Fibroblast of villous mesenchyme (primary cell): ENCODE data around the gene PDLIM7. TPM values are rescaled to one million over a fixed set of nuclear protein-coding genes. Genes with fewer than 3 reads are reported as not detected.
A peak's percentile ranks its signal among the peaks of the same experiment; 100 is the strongest.

Source experiments
- DNase-seq: peaks from one replicate; pipeline ENCODE4 v3.0.0-alpha.2; 2010; ENCODE audit warnings: low read depth
- H3K4me3 ChIP-seq: 2 replicates; pipeline ENCODE4 v1.5.1; 2011; ENCODE audit warnings: low read depth, mild to moderate bottlenecking, low read length
- total RNA-seq: library from RNA; depleted of rRNA; stranded (reverse); fragments of >200 nt; gene quantifications from 2 replicates; pipeline ENCODE4 v1.2.3, GENCODE V29; 2012
- TF ChIP-seq, protein P1 (sequence below): IDR thresholded peaks from 2 replicates; pipeline ENCODE4 v1.5.1; 2012; ENCODE audit warnings: low read depth, mild to moderate bottlenecking, low read length; ENCODE audit not compliant: insufficient read depth

The PDLIM7 gene
- total RNA-seq, 1 donor: 283 TPM

DNA sequence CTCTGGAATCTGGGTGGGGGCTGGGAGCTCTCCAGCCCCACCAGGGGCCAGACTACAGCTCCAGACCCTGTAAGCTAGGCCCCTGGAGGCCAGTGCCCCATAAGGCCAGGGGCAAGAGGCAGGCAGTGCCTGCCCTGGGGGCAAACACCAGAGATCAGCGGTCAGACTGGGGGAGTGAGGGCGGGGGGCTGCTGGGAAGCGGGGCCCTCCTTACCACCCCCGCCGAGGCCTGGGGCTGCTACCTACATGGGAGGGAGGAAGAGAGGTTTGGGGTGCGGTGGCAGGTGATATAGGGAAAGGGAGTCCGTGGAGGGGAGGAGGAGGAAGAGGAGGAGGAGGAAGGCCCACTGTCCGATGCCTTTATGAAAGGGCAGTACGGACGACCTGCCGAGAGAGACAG lies 38.0 kb downstream of the PDLIM7 start:
- DNase-seq: no peak
- TF ChIP-seq, protein P1, sequence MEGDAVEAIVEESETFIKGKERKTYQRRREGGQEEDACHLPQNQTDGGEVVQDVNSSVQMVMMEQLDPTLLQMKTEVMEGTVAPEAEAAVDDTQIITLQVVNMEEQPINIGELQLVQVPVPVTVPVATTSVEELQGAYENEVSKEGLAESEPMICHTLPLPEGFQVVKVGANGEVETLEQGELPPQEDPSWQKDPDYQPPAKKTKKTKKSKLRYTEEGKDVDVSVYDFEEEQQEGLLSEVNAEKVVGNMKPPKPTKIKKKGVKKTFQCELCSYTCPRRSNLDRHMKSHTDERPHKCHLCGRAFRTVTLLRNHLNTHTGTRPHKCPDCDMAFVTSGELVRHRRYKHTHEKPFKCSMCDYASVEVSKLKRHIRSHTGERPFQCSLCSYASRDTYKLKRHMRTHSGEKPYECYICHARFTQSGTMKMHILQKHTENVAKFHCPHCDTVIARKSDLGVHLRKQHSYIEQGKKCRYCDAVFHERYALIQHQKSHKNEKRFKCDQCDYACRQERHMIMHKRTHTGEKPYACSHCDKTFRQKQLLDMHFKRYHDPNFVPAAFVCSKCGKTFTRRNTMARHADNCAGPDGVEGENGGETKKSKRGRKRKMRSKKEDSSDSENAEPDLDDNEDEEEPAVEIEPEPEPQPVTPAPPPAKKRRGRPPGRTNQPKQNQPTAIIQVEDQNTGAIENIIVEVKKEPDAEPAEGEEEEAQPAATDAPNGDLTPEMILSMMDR: no peak
- H3K4me3 ChIP-seq: no peak overlapping the region

- TF ChIP-seq, protein P1: no peak
- no peak overlapping the region for H3K4me3 ChIP-seq
- no peak for DNase-seq
Measured at GRCh38 chr5:177458912-177459350, 38.5 kb downstream of the PDLIM7 start.

- TF ChIP-seq, protein P1: no peak
Measured at GRCh38 chr5:177457852-177458681, 39.3 kb downstream of the PDLIM7 start.

GRCh38 chr5:177456976-177457851 lies 40.2 kb downstream of the PDLIM7 start:
- DNase-seq: peak; percentile 96
- no peak overlapping the region for H3K4me3 ChIP-seq
- TF ChIP-seq, protein P1: peak; percentile 68

More at GRCh38 chr5:177457852-177458681, 39.3 kb downstream of the PDLIM7 start:
- no peak for DNase-seq
- no peak overlapping the region for H3K4me3 ChIP-seq

- DNase-seq: no peak
- no peak overlapping the region for H3K4me3 ChIP-seq
- TF ChIP-seq, protein P1: no peak
Measured at GRCh38 chr5:177456591-177456964, 40.8 kb downstream of the PDLIM7 start.

GRCh38 chr5:177455661-177456590 lies 41.5 kb downstream of the PDLIM7 start:
- H3K4me3 ChIP-seq: peak overlapping the region; percentile 57
- peak; percentile 93 for DNase-seq
- TF ChIP-seq, protein P1: peak; percentile 84
